Left lung (tissue), 10 donors: ENCODE measurements around the gene AFAP1L1. TPM values are rescaled to one million over a fixed set of nuclear protein-coding genes. Genes with fewer than 3 reads are reported as not detected.

Experiments used
- ATAC-seq: fragments of 200-7000 bp; cut with Tn5 transposase; one replicate; pipeline ENCODE4 v1.9.1; 2020; ENCODE audit warnings: moderate library complexity
- DNase-seq, 4 donors: peaks; one replicate each; pipeline ENCODE4 v3.0.0-alpha.2; 2013 to 2020
- H3K27ac ChIP-seq, 2 donors: fragments of 200-600 bp; sonication (generic) in 1 of 2; one replicate each; pipeline versions ENCODE4 v1.5.0 to v1.8.0; 2020 to 2021
- H3K27me3 ChIP-seq, 2 donors: fragments of 200-600 bp; sonication (generic) in 1 of 2; one replicate each; pipeline versions ENCODE4 v1.5.0 to v1.8.0; 2020 to 2021
- H3K36me3 ChIP-seq, 2 donors: fragments of 200-600 bp; sonication (generic) in 1 of 2; one replicate each; pipeline versions ENCODE4 v1.5.0 to v1.8.0; 2020 to 2021
- H3K4me1 ChIP-seq, 2 donors: fragments of 200-600 bp; one replicate each; pipeline ENCODE4 v1.8.0; 2021
- H3K4me3 ChIP-seq, 2 donors: fragments of 200-600 bp; sonication (generic) in 1 of 2; one replicate each; pipeline versions ENCODE4 v1.5.0 to v1.8.0; 2020 to 2021; ENCODE audit warnings: mild to moderate bottlenecking in 1 of 2
- H3K9me3 ChIP-seq, 2 donors: fragments of 200-600 bp; sonication (generic) in 1 of 2; one replicate each; pipeline versions ENCODE4 v1.5.0 to v1.8.0; 2020 to 2021
- CTCF ChIP-seq, 2 donors: fragments of 200-600 bp; sonication (generic) in 1 of 2; IDR thresholded peaks; one replicate each; pipeline versions ENCODE4 v1.5.0 to v1.8.0; 2021; ENCODE audit warnings: antibody characterized with exemption in 2 of 2
- intact Hi-C, 2 donors: fragments of 100-400 bp; cut with DNase I; formaldehyde crosslinking; loops; one replicate each; pipeline versions ENCODE4 v1.11.2 to v1.14.2; 2022
- polyA plus RNA-seq, 6 donors: library from polyadenylated mRNA; unstranded; fragments of 120-200 nt; gene quantifications; one replicate each; pipeline ENCODE4 v1.2.1, GENCODE V29; 2013; ENCODE audit not compliant: insufficient read length in 6 of 6
- total RNA-seq, 2 donors: library from RNA; stranded (reverse); fragmentation: NEBNext Ultra II Directional; extraction: Animal tissue kit (Norgen Biotek cat#: 25700); gene quantifications; one replicate each; pipeline ENCODE4 v1.2.1, GENCODE V29; 2021
- donor health status: DM: no; HTN: yes; CAD: no.
- donor health status: DM: no; HTN: no; CAD: no.

AFAP1L1 gene
- total and polyA plus RNA-seq, 8 donors = 14.2 to 46.6 (median 40.6) TPM

GRCh38 chr5:149237662-149238061 lies 34.0 kb upstream of the AFAP1L1 start:
- no peak for DNase-seq
- ATAC-seq = no peak
- H3K4me3 ChIP-seq = no peak overlapping the region
- H3K4me1 ChIP-seq = peaks cover 0 to 4% of the 10 kb centered on the region in 2 donors
- H3K9me3 ChIP-seq = no peaks in the 10 kb centered on the region
- no peaks in the 10 kb centered on the region for H3K27me3 ChIP-seq
- intact Hi-C loops = no loop called here
- no peak for TF ChIP-seq CTCF (IDR thresholded peaks at IDR 0.05)
- H3K36me3 ChIP-seq = peaks cover 0 to 16% of the 10 kb centered on the region in 2 donors
- H3K27ac ChIP-seq = no peak overlapping the region

- no peak for TF ChIP-seq CTCF (IDR thresholded peaks at IDR 0.05)
- ATAC-seq (no peak), DNase-seq (no peak)
- Histone ChIP-seq H3K36me3 (peaks cover 0 to 12% of the 10 kb centered on the region in 2 donors), H3K4me1 (peaks cover 0 to 4% of the 10 kb centered on the region in 2 donors), H3K27ac (no peak overlapping the region), H3K27me3 (no peaks in the 10 kb centered on the region), H3K9me3 (no peaks in the 10 kb centered on the region), H3K4me3 (no peak overlapping the region)
- intact Hi-C loops = no loop called here
These were observed 33.1 kb upstream of the AFAP1L1 start for GRCh38 chr5:149238540-149238939.

- Histone ChIP-seq H3K4me3 (no peak overlapping the region), H3K36me3 (peaks cover 0 to 4% of the 10 kb centered on the region in 2 donors), H3K9me3 (no peaks in the 10 kb centered on the region), H3K27ac (no peak overlapping the region), H3K4me1 (peaks cover 0 to 4% of the 10 kb centered on the region in 2 donors), H3K27me3 (no peaks in the 10 kb centered on the region)
- no peak for ATAC-seq
- DNase-seq = no peak
- intact Hi-C loops = no loop called here
- no peak for TF ChIP-seq CTCF (IDR thresholded peaks at IDR 0.05)
These were observed 31.7 kb upstream of the AFAP1L1 start for GRCh38 chr5:149239917-149240316.

- Histone ChIP-seq H3K4me3 (no peak overlapping the region), H3K4me1 (peaks cover 0 to 4% of the 10 kb centered on the region in 2 donors), H3K27ac (no peak overlapping the region), H3K27me3 (no peaks in the 10 kb centered on the region), H3K36me3 (peaks cover 0 to 9% of the 10 kb centered on the region in 2 donors), H3K9me3 (no peaks in the 10 kb centered on the region)
- TF ChIP-seq CTCF (IDR thresholded peaks at IDR 0.05) = no peak
- intact Hi-C loops = no loop called here
- DNase-seq (peak in 1 of 4 donors; percentile 50), ATAC-seq (no peak)
These were observed 31.2 kb upstream of the AFAP1L1 start for GRCh38 chr5:149240354-149240998.

- Histone ChIP-seq H3K4me1 (peaks cover 0 to 4% of the 10 kb centered on the region in 2 donors), H3K36me3 (peaks cover 0 to 9% of the 10 kb centered on the region in 2 donors), H3K27me3 (no peaks in the 10 kb centered on the region), H3K4me3 (no peak overlapping the region), H3K9me3 (no peaks in the 10 kb centered on the region), H3K27ac (no peak overlapping the region)
- TF ChIP-seq CTCF (IDR thresholded peaks at IDR 0.05) = no peak
- no peak for DNase-seq
- intact Hi-C loops = no loop called here
- no peak for ATAC-seq
These were observed 29.3 kb upstream of the AFAP1L1 start for GRCh38 chr5:149242339-149242738.
